ENCODE results near the gene CLEC3B.

Gene CLEC3B

GRCh38 chr3:44988073-44988472 lies 38.0 kb upstream of the CLEC3B start:
- H3K4me3 ChIP-seq (replicated peaks; ENCODE audit: insufficient read depth, low read length): no peak overlapping the region
- H3K27me3 ChIP-seq (ENCODE audit: insufficient read depth, poor library complexity, severe bottlenecking): no peaks in the 10 kb centered on the region
- peak in 1 of 2 experiments; percentile 34 for DNase-seq (ENCODE audit: low read depth in 1 of 2, low spot score in 1 of 2)
- TF ChIP-seq GABPA (IDR thresholded peaks at IDR 0.05; ENCODE audit: low read depth): no peak
- no peak for TF ChIP-seq POLR2AphosphoS5 (IDR thresholded peaks at IDR 0.05; ENCODE audit: low read depth)
- TF ChIP-seq, protein P1, sequence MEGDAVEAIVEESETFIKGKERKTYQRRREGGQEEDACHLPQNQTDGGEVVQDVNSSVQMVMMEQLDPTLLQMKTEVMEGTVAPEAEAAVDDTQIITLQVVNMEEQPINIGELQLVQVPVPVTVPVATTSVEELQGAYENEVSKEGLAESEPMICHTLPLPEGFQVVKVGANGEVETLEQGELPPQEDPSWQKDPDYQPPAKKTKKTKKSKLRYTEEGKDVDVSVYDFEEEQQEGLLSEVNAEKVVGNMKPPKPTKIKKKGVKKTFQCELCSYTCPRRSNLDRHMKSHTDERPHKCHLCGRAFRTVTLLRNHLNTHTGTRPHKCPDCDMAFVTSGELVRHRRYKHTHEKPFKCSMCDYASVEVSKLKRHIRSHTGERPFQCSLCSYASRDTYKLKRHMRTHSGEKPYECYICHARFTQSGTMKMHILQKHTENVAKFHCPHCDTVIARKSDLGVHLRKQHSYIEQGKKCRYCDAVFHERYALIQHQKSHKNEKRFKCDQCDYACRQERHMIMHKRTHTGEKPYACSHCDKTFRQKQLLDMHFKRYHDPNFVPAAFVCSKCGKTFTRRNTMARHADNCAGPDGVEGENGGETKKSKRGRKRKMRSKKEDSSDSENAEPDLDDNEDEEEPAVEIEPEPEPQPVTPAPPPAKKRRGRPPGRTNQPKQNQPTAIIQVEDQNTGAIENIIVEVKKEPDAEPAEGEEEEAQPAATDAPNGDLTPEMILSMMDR (IDR thresholded peaks at IDR 0.05; ENCODE audit: insufficient read depth, low read length): peak; percentile 37
- peak overlapping the region; percentile 12; the same call in 1 of the 2 replicates for H3K27ac ChIP-seq (replicated peaks)

- H3K27me3 ChIP-seq (ENCODE audit: insufficient read depth, poor library complexity, severe bottlenecking): no peaks in the 10 kb centered on the region
- no peak overlapping the region for H3K27ac ChIP-seq (replicated peaks)
- DNase-seq (ENCODE audit: low read depth in 1 of 2, low spot score in 1 of 2): no peak
- TF ChIP-seq, protein P1 (IDR thresholded peaks at IDR 0.05; ENCODE audit: insufficient read depth, low read length): no peak
- TF ChIP-seq, protein P2, sequence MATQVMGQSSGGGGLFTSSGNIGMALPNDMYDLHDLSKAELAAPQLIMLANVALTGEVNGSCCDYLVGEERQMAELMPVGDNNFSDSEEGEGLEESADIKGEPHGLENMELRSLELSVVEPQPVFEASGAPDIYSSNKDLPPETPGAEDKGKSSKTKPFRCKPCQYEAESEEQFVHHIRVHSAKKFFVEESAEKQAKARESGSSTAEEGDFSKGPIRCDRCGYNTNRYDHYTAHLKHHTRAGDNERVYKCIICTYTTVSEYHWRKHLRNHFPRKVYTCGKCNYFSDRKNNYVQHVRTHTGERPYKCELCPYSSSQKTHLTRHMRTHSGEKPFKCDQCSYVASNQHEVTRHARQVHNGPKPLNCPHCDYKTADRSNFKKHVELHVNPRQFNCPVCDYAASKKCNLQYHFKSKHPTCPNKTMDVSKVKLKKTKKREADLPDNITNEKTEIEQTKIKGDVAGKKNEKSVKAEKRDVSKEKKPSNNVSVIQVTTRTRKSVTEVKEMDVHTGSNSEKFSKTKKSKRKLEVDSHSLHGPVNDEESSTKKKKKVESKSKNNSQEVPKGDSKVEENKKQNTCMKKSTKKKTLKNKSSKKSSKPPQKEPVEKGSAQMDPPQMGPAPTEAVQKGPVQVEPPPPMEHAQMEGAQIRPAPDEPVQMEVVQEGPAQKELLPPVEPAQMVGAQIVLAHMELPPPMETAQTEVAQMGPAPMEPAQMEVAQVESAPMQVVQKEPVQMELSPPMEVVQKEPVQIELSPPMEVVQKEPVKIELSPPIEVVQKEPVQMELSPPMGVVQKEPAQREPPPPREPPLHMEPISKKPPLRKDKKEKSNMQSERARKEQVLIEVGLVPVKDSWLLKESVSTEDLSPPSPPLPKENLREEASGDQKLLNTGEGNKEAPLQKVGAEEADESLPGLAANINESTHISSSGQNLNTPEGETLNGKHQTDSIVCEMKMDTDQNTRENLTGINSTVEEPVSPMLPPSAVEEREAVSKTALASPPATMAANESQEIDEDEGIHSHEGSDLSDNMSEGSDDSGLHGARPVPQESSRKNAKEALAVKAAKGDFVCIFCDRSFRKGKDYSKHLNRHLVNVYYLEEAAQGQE (IDR thresholded peaks at IDR 0.05; ENCODE audit: insufficient replicate concordance, low read depth): no peak
- TF ChIP-seq GABPA (IDR thresholded peaks at IDR 0.05; ENCODE audit: low read depth) (no peak), SPI1 (IDR thresholded peaks at IDR 0.05; ENCODE audit: borderline replicate concordance, low read depth) (no peak), POLR2AphosphoS5 (IDR thresholded peaks at IDR 0.05; ENCODE audit: low read depth) (no peak)
- no peak overlapping the region for H3K4me3 ChIP-seq (replicated peaks; ENCODE audit: insufficient read depth, low read length)
These were observed 37.0 kb upstream of the CLEC3B start for GRCh38 chr3:44989141-44989540.

DNA sequence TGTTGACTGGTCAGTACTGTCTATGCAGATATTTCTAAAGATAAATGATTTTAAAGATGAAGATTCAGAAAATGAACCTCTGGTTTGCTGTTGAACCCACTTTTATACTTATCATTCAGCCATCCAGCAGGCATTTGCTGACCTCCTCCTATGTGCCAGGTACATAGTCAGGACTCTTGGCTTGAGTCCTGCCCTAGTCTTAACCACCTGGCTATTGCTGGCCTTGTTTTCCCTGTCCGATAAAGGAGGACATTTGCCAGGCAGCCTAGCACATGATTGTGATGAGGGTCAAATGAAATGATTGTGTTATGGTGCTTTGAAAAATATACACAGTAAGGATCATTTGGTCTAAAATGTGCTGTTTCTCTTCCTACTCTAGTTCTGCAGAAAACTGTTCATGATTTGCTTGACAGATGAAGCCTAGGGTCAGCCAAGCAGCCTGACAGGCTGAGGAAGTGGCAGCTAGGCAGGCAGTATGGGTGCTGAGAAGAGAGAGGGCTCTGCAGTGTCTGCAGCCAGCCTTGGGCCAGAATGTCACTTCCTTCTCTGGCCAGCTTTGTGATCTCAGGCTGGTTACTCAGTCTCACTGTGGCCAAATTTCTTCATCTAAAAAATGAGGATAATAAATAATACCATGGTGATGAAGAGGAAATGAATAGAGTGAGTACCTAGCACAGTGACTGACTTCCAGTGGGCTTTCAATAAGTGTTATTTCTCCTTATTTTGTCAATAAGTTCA lies 36.3 kb upstream of the CLEC3B start:
- no peak overlapping the region for H3K4me3 ChIP-seq (replicated peaks; ENCODE audit: insufficient read depth, low read length)
- no peak overlapping the region for H3K27ac ChIP-seq (replicated peaks)
- TF ChIP-seq, protein P1 (IDR thresholded peaks at IDR 0.05; ENCODE audit: insufficient read depth, low read length): no peak
- TF ChIP-seq GABPA (IDR thresholded peaks at IDR 0.05; ENCODE audit: low read depth) (no peak), POLR2AphosphoS5 (IDR thresholded peaks at IDR 0.05; ENCODE audit: low read depth) (no peak)
- TF ChIP-seq, protein P2 (IDR thresholded peaks at IDR 0.05; ENCODE audit: insufficient replicate concordance, low read depth): no peak
- H3K27me3 ChIP-seq (ENCODE audit: insufficient read depth, poor library complexity, severe bottlenecking): no peaks in the 10 kb centered on the region
- peak in 1 of 2 experiments; percentile 31 for DNase-seq (ENCODE audit: low read depth in 1 of 2, low spot score in 1 of 2)

- H3K27ac ChIP-seq (replicated peaks): no peak overlapping the region
- TF ChIP-seq GABPA (IDR thresholded peaks at IDR 0.05; ENCODE audit: low read depth): no peak
- no peak for TF ChIP-seq POLR2AphosphoS5 (IDR thresholded peaks at IDR 0.05; ENCODE audit: low read depth)
- TF ChIP-seq, protein P1 (IDR thresholded peaks at IDR 0.05; ENCODE audit: insufficient read depth, low read length): no peak
- TF ChIP-seq, protein P2 (IDR thresholded peaks at IDR 0.05; ENCODE audit: insufficient replicate concordance, low read depth): no peak
- no peak for TF ChIP-seq SPI1 (IDR thresholded peaks at IDR 0.05; ENCODE audit: borderline replicate concordance, low read depth)
- DNase-seq (ENCODE audit: low read depth in 1 of 2, low spot score in 1 of 2): no peak
- H3K4me3 ChIP-seq (replicated peaks; ENCODE audit: insufficient read depth, low read length): no peak overlapping the region
- H3K27me3 ChIP-seq (ENCODE audit: insufficient read depth, poor library complexity, severe bottlenecking): no peaks in the 10 kb centered on the region
These were observed 34.8 kb upstream of the CLEC3B start for GRCh38 chr3:44991326-44991725.
